Stimulated activated CD4-positive, alpha-beta T cell treated with anti-CD3 and anti-CD28 coated beads, Interleukin-2, amount 100 ng/mL, for 4 hours (primary cell): ENCODE data around the gene LIFR.
"Not testable (repeated sequence)": the region's sequence is repeated elsewhere in the genome, so short reads cannot be mapped to it uniquely, and the experiment has no call there.

ENCODE experiments used
- DNase-seq: peaks from one replicate; pipeline ENCODE4 v3.0.0-alpha.2; 2020; ENCODE audit warnings: low read depth

Gene LIFR

GRCh38 chr5:38556599-38557307, at the start of gene LIFR:
LIFR (minus strand) TSS chr5:38556646; CDS start chr5:38530647, 25,999 bp downstream.
- DNase-seq, result peak; percentile 32

GRCh38 chr5:38605610-38606009, 49.2 kb upstream of the LIFR start:
- DNase-seq, result no peak

- no peak for DNase-seq
These were observed 47.2 kb upstream of the LIFR start for GRCh38 chr5:38603691-38604090.

- DNase-seq, result no peak
These were observed 46.2 kb upstream of the LIFR start for GRCh38 chr5:38602641-38603040.

GRCh38 chr5:38601863-38602298, 45.4 kb upstream of the LIFR start:
- DNase-seq, result no peak

- DNase-seq, result no peak
These were observed 44.9 kb upstream of the LIFR start for GRCh38 chr5:38601133-38601862.

- no peak for DNase-seq
These were observed 44.0 kb upstream of the LIFR start for GRCh38 chr5:38600329-38601045.

GRCh38 chr5:38599751-38600150, 43.3 kb upstream of the LIFR start:
- DNase-seq, result not testable (repeated sequence)

GRCh38 chr5:38598994-38599617, 42.7 kb upstream of the LIFR start:
- DNase-seq, result no peak

- no peak for DNase-seq
These were observed 42.0 kb upstream of the LIFR start for GRCh38 chr5:38598296-38598993.

- DNase-seq, result no peak
These were observed 40.5 kb upstream of the LIFR start for GRCh38 chr5:38596981-38597380.

GRCh38 chr5:38595132-38595745, 38.8 kb upstream of the LIFR start:
- DNase-seq, result no peak

GRCh38 chr5:38593959-38594358, 37.5 kb upstream of the LIFR start:
- no peak for DNase-seq

- no peak for DNase-seq
These were observed 35.0 kb upstream of the LIFR start for GRCh38 chr5:38591523-38591849.

GRCh38 chr5:38590838-38591522, 34.5 kb upstream of the LIFR start:
- no peak for DNase-seq

GRCh38 chr5:38589629-38590028, 33.2 kb upstream of the LIFR start:
- no peak for DNase-seq

- no peak for DNase-seq
These were observed 29.4 kb upstream of the LIFR start for GRCh38 chr5:38585816-38586215.

- no peak for DNase-seq
These were observed 27.1 kb upstream of the LIFR start for GRCh38 chr5:38583500-38583899.

GRCh38 chr5:38582975-38583319, 26.5 kb upstream of the LIFR start:
- no peak for DNase-seq

GRCh38 chr5:38582293-38582974, 26.0 kb upstream of the LIFR start:
- DNase-seq, result no peak
